ENCODE data around the gene CNGB1.
"Not testable (repeated sequence)": the region's sequence is repeated elsewhere in the genome, so short reads cannot be mapped to it uniquely, and the experiment has no call there.

Gene CNGB1

DNA sequence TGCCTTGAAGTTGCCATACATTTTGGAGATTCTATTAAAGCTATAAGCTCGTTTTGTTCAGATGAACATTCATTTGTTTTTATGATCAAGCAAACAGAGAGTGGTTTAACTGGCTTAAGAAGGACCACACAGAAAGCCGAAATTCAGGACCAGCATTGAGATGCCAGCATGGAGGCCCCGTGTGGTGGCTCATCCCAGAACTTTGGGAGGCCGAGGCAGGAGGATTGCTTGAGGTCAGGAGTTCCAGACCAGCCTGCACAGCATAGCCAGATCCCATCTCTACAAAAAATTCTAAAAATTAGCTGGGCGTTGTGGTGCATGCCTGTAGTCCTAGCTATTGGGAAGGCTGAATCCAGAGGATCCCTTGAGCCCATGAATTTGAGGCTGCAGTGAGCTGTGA lies 122.7 kb downstream of the CNGB1 start:
- DNase-seq = no peak

DNA sequence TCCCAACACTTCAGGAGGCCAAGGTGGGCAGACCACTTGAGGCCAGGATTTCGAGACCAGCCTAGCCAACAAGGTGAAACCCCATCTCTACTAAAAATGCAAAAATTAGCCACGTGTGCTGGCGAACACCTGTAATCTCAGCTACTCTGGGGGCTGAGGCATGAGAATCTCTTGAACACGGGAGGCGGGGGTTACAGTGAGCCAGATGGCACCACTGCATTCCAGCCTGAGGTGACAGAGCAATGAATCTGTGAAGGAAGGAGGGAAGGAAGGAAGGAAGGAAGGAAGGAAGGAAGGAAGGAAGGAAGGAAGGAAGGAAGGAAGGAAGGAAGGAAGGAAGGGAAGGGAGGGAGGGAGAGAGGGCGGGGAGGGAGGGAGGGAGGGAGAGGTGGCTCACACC lies 124.0 kb downstream of the CNGB1 start:
- not testable (repeated sequence) for DNase-seq

DNA sequence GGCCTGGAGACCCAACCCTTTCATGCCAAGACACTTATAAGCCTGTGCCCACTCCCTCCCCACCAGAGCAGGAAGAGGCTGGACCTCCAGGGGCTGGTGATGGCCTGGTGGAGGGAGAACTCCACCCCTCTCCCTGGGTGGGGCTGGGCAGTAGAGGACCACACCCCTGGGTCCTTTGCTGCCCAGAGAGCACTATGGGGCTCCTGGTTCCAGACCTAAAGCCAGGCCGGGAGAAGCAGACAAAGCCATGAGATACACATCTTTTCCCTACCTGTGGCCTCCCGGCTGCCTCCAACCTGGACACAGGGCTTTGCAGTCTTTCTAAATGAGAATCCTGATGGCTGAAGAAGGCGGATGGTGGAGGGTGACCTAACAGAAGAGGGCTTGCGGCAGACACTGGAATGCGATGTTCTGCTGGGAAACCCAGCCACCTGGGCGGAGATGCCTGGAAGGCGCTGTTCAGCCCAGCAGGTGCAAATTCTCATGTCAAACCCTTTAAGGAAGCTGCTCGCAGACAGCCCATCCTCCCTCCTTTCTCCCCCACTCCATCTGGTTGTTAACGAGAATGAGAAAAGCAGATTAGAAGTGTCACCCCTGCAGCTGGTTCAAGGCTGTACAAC lies 124.7 kb downstream of the CNGB1 start:
- no peak for DNase-seq

DNA sequence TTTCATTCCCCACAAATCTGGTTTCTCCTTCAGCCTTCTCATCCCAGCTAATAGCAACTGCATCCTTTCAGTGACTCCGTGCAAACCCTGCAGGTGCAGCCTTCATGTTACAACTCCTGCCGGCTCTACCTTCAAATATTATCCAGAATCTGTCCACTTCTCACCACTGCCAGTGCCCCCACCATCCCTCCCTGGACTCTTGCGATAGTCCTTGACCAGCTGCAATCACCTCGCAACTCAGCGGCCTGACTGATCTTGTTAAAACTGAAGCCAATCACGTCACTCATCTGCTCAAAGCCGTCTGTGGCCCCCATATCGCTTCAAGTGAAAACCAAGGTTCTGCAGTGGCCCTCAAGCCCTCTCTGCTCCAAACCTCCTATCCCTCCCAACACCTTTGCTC lies 125.8 kb downstream of the CNGB1 start:
- no peak for DNase-seq

DNA sequence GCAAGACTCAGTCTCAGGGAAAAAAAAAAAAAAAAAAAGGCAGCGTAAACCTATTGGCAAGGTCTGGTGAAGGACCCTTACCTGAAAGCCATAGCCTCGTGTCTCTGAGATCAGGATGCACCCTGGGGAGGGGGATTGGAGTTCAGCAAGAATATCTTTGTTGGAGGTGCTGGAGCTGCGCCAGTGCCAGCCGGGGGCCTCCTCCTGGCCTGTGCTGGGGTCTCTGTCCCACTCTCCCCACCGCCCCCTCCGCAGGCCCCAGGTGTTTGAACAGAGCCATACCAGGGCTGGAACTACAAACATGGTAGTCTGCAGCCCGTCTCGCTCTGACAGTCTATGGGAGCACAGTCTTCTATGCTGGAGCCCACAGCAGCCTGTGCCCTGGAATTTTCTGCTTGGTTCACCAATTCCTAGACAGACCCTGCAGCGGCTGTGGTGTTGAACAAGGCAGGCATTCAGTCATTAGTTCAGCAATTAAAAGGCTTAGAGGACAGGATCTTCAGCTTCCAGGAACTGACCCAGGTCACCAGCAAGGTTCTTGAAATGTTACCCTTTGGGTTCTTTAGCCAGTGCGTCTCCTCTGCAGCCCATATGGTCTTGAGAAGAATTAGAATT lies 126.4 kb downstream of the CNGB1 start:
- DNase-seq = no peak

DNA sequence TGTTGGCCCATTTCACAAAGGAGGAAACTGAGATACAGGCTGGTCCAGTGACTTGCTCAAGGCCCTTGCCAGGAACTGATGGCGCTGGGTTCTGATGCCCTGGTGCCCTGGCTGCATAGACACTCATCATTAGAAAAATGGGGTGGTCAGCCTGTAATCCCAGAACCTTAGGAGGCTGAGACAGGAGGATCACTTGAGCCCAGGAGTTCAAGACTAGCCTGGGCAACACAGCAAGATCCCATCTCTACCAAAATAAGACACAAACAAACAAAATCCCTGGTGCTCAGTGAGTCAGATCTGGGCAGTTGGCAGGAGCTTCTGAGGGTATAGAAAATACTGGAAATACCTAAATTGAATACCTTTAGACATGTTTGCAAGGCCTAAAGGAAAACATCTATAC lies 127.5 kb downstream of the CNGB1 start:
- no peak for DNase-seq

DNA sequence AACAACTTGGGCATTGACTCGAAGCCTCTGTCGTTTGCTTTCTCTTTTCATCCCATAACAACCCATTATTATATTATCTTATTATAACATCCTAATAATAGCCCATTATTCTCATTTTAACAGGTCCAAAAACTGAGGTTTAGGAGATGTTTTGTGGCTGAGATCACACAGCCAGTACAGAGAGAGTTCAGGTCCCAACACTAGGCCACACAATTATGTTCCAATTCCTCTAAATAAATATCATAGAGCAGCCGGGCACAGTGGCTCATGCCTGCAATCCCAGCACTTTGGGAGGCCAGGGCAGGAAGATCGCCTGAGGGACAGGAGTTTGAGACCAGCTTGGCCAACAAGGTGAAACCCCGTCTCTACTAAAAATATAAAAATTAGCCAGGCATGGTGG lies 128.3 kb downstream of the CNGB1 start:
- no peak for DNase-seq

DNA sequence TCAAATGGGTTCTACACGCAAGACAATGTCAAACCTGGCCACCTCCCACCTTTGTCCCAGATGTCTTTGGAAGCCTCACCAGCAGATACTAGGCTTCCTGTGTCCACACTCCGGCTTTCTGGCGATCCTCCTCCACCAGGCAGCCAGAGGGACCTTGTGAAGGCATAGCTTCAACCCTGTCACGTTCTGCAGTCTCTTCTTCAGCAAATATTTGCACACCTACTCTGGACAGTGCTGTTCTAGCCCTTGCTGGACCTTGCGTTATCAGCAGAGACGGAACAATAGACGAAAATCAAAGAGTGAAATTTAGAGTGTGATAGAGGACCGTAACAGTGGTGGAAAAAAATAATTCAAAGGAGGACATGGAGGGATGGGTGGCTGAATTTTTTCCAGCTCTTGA lies 130.1 kb downstream of the CNGB1 start:
- no peak for DNase-seq

DNA sequence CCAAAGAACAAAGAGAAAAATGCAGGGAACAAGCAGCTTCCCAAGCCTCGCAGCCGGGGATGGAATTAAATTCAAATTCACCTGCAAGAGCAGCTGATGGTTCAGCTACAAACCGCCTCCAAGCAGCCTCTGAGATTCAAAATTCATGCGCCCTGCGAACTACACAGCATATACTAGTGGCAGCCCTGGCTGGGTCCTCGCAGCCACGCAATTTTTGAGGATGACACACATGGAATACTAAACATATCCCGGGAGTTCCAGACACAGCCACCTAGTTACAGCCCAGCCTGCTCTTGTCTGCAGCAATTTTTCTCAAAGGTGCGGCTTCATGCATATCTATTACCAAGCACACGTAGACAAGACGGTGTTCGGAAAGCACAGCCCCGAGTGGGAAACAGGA lies 132.8 kb downstream of the CNGB1 start:
- no peak for DNase-seq

DNA sequence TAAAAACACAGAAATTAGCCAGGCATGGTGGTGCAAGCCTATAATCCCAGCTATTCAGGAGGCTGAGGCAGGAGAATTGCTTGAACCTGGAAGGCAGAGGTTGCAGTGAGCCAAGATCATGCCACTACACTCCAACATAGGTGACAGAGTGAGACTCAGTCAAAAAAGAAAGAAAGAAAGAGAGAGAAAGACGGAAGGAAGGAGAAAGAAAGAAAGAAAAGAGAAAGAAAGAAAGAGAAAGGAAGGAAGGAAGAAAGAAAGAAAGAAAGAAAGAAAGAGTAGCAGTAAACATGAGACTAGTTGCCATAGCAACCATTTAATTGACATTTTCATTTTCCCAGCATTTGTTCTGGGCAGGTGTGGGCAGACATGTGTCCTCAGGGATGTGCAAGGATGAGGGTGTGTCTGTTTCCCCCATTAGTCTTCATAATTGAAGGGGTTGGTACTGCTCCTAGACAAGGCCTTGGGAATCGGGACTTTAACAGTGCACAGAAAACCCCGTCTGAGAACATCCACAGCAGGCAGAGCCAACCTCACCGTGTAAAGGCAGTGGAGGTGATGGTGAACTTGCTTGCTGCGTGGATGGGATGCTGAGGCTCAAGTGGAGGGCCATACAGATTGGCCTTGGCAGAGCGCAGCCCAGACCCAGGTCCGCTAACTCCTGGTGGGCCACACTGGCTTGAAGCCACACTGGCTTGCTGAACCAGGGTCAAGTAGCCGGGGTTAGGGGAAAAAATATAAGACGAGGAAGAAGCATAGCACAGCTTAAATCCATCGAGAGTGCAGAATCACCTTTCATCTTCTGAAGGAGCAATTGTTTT lies 133.4 kb downstream of the CNGB1 start:
- DNase-seq = no peak

DNA sequence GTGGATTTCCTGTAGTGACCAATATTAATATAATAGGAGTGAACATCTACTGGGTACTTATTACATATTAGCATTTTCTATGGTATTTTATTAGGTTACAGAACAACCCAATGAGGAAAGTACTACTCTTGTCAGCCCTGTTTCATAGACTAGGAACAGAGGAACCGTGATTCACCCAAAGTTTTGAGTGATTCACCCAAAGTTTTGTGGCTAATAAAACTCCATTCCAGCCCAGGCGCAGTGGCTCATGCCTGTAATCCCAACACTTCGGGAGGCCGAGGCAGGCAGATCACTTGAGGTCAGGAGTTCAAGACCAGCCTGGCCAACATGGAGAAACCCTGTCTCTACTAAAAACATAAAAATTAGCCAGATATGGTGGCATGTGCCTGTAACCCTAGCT lies 135.5 kb downstream of the CNGB1 start:
- DNase-seq = not testable (repeated sequence)

DNA sequence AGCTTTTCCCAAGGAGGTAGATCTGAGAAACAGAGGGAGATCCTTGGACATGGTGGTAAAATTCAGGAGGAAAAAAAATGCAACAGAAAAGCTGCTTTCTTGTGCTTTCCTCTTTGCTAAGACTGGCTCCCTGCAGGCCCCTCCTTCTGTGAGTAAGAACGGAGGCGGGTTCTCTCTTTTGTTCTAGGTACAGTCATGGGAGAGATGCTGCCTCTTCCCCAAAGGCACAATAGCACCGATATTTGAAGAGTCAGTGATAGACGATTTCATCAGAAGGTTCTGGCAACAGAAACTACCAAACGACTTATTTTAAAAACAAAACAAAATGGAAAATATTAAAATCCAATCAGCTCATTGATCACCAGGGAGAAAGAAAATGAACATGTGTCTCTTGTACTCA lies 136.0 kb downstream of the CNGB1 start:
- no peak for DNase-seq
